B cell (primary cell): ENCODE data around the gene DLG2. TPM values are rescaled to one million over a fixed set of nuclear protein-coding genes. Genes with fewer than 3 reads are reported as not detected.

Experiments used
- ATAC-seq: fragments of 200-7000 bp; cut with Tn5 transposase; one replicate; pipeline ENCODE4 v1.10.0; 2021; ENCODE audit warnings: low read depth, mild to moderate bottlenecking, moderate number of reproducible peaks, moderate library complexity
- CTCF ChIA-PET: fragments of 350-600 bp; sonication (Branson Sonifier 250); formaldehyde crosslinking; loops from one replicate; lab custom pipeline; 2021; ENCODE audit warnings: antibody characterized with exemption, inconsistent platforms; lab: Charles Lee
- POLR2A ChIA-PET: fragments of 350-600 bp; sonication (Branson Sonifier 250); formaldehyde crosslinking; loops from one replicate; lab custom pipeline; 2021; ENCODE audit warnings: antibody characterized with exemption; lab: Charles Lee
- DNase-seq: peaks from one replicate; pipeline ENCODE4 v3.0.0; 2013
- H2AFZ ChIP-seq: 2 replicates; pipeline ENCODE4 v1.6.1; 2012; ENCODE audit warnings: mild to moderate bottlenecking, low read depth, low read length; ENCODE audit not compliant: insufficient read depth, poor library complexity, severe bottlenecking
- H3K27ac ChIP-seq, 2 donors: 1 replicate in 1 of 2; 2 replicates in 1 of 2; pipeline ENCODE4 v1.5.1; 2012 to 2013; ENCODE audit warnings: low read length in 2 of 2, mild to moderate bottlenecking in 2 of 2, moderate library complexity in 1 of 2
- H3K27me3 ChIP-seq, 4 experiments: fragments of 200-600 bp in 1 of 4; sonication (generic) in 1 of 4; replicated peaks in 1 of 4; 1 replicate in 2 of 4; 2 replicates in 2 of 4; pipeline versions ENCODE4 v1.6.1 to v1.7.0; 2013 to 2016; ENCODE audit warnings: low read length in 3 of 4, mild to moderate bottlenecking in 2 of 4, mixed read lengths in 1 of 4, moderate library complexity in 1 of 4; ENCODE audit not compliant: insufficient read depth in 4 of 4, control insufficient read depth in 3 of 4; ENCODE audit errors: control extremely low read depth in 1 of 4
- H3K36me3 ChIP-seq, 2 experiments: replicated peaks in 1 of 2; 1 replicate in 1 of 2; 2 replicates in 1 of 2; pipeline versions ENCODE4 v1.6.1 to v1.7.1; 2013; ENCODE audit warnings: low read length in 1 of 2; ENCODE audit not compliant: insufficient read depth in 2 of 2, control insufficient read depth in 1 of 2; ENCODE audit errors: control extremely low read depth in 1 of 2, extremely low read depth in 1 of 2
- H3K4me1 ChIP-seq, 2 donors: fragments of 200-600 bp in 1 of 2; sonication (generic) in 1 of 2; 1 replicate in 1 of 2; 2 replicates in 1 of 2; pipeline versions ENCODE4 v1.5.1 to v1.6.1; 2013 to 2017; ENCODE audit warnings: low read length in 2 of 2; ENCODE audit not compliant: control insufficient read depth in 2 of 2, insufficient read depth in 2 of 2
- H3K4me2 ChIP-seq: replicated peaks from 2 replicates; pipeline ENCODE3; 2012; ENCODE audit warnings: mild to moderate bottlenecking, low read depth, low read length; ENCODE audit not compliant: poor library complexity, severe bottlenecking
- H3K4me3 ChIP-seq, 5 experiments: fragments of 200-600 bp in 1 of 5; sonication (generic) in 1 of 5; 1 replicate in 3 of 5; 2 replicates in 2 of 5; pipeline versions ENCODE4 v1.5.1 to v1.7.0; 2011 to 2016; ENCODE audit warnings: low read length in 4 of 5, mild to moderate bottlenecking in 4 of 5, low read depth in 2 of 5, control low read depth in 1 of 5, moderate library complexity in 1 of 5; ENCODE audit not compliant: insufficient read depth in 1 of 5; ENCODE audit errors: control extremely low read depth in 1 of 5, extremely low read depth in 1 of 5
- H3K79me2 ChIP-seq: fragments of 200-600 bp; sonication (generic); one replicate; pipeline ENCODE4 v1.6.0; 2016; ENCODE audit warnings: low read length; ENCODE audit not compliant: control insufficient read depth, insufficient read depth
- H3K9ac ChIP-seq: fragments of 200-600 bp; sonication (generic); 2 replicates; pipeline ENCODE4 v1.6.1; 2017; ENCODE audit warnings: mild to moderate bottlenecking, low read length, moderate library complexity
- H3K9me3 ChIP-seq, 3 donors: one replicate each; pipeline versions ENCODE4 v1.6.1 to v1.7.1; 2013; ENCODE audit warnings: low read length in 2 of 3; ENCODE audit not compliant: control insufficient read depth in 2 of 3, insufficient read depth in 1 of 3; ENCODE audit errors: control extremely low read depth in 1 of 3
- H4K20me1 ChIP-seq: 2 replicates; pipeline ENCODE4 v1.6.0; 2012; ENCODE audit warnings: mild to moderate bottlenecking, low read length; ENCODE audit not compliant: insufficient read depth, control insufficient read depth, poor library complexity, severe bottlenecking
- H3K27ac Mint-ChIP-seq: one replicate; pipeline ENCODE4 v1.8.0; 2021; ENCODE audit warnings: mixed read lengths
- H3K27me3 Mint-ChIP-seq: one replicate; pipeline ENCODE4 v1.8.0; 2021; ENCODE audit warnings: mixed read lengths
- H3K4me1 Mint-ChIP-seq: one replicate; pipeline ENCODE4 v1.8.0; 2021; ENCODE audit warnings: mixed read lengths
- H3K4me3 Mint-ChIP-seq: one replicate; pipeline ENCODE4 v1.8.0; 2021; ENCODE audit warnings: mixed read lengths
- H3K9me3 Mint-ChIP-seq: one replicate; pipeline ENCODE4 v1.8.0; 2022; ENCODE audit warnings: mixed read lengths; ENCODE audit not compliant: insufficient read depth
- CTCF ChIP-seq: fragments of 200-600 bp; IDR thresholded peaks from one replicate; pipeline ENCODE4 v1.8.0; 2022; ENCODE audit warnings: antibody characterized with exemption, mild to moderate bottlenecking
- EZH2 ChIP-seq: IDR thresholded peaks from 2 replicates; pipeline ENCODE4 v1.6.1; 2012; ENCODE audit warnings: borderline replicate concordance, low read depth, mild to moderate bottlenecking, moderate library complexity, low read length; ENCODE audit not compliant: insufficient read depth, poor library complexity, severe bottlenecking
- WGBS: methylation state at CpG from one replicate; pipeline ENCODE4 v1.1.5; 2013; ENCODE audit warnings: missing lambda C conversion rate; ENCODE audit not compliant: insufficient coverage; 5-methylcytosine and 5-hydroxymethylcytosine counted together
- intact Hi-C: fragments of 100-400 bp; cut with micrococcal nuclease; formaldehyde crosslinking; loops from one replicate; pipeline ENCODE4 v1.10.0; 2022
- polyA plus RNA-seq: library from polyadenylated mRNA; depleted of rRNA; stranded (reverse); fragments of >200 nt; gene quantifications from 2 replicates; pipeline ENCODE4 v1.2.3, GENCODE V29; 2012
- total RNA-seq, 2 donors: library from RNA; stranded (reverse); fragments of 120-200 nt in 1 of 2; gene quantifications; 1 replicate in 1 of 2; 2 replicates in 1 of 2; pipeline versions ENCODE4 v1.2.3 to v1.2.4, GENCODE V29; 2013 to 2022

Gene DLG2
- total and polyA plus RNA-seq, 2 donors (not counting 1 experiment from before 2014, with no cell fraction given) = 0.54 to 5.4 TPM

DNA sequence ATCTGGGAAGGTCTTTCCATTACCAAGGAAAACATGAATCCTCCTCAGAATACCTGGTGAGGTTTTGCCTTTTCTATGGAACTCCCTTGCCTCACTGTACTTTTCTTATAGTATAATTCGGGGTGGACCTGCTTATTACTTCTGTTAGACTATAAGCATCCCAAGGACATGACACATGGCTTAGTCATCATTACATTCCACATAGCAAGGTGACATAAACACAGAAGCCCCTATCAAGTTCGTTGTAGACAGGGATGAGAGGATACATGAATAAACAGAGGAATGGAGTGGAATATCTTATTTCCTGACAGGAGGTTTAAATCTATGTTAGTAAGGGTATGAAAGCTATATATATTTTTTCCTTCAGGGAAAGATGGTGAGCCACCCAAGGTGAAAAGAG lies 1808.8 kb downstream of the DLG2 start:
- no peak for ATAC-seq
- no peak overlapping the region for H2AFZ ChIP-seq
- no peak overlapping the region for H3K4me3 ChIP-seq
- H3K4me2 ChIP-seq = no peak overlapping the region
- no peaks in the 10 kb centered on the region for H3K79me2 ChIP-seq
- WGBS = no CpG with 5 or more reads among the region's 2 CpGs
- intact Hi-C loops = no loop called here
- H3K27me3 ChIP-seq = no peaks in the 10 kb centered on the region
- H3K4me1 ChIP-seq = no peaks in the 10 kb centered on the region
- no peak for TF ChIP-seq EZH2
- H4K20me1 ChIP-seq = no peaks in the 10 kb centered on the region
- DNase-seq = no peak
- CTCF ChIA-PET = interaction anchor here (1.1 to 9.7 kb wide), 5 partner anchors 11 to 1100 kb away, joined by 3 to 117 read pairs (median 4); partner anchors contain the start of gene CCDC90B
- no peaks in the 10 kb centered on the region for H3K9me3 ChIP-seq
- H3K9ac ChIP-seq = no peak overlapping the region
- peaks cover 14% of the 10 kb centered on the region for H3K27me3 Mint-ChIP-seq
- no peaks in the 10 kb centered on the region for H3K4me1 Mint-ChIP-seq
- no peak overlapping the region for H3K27ac Mint-ChIP-seq
- POLR2A ChIA-PET = no interaction called here
- no peak overlapping the region for H3K27ac ChIP-seq
- H3K36me3 ChIP-seq = no peaks in the 10 kb centered on the region
- no peaks in the 10 kb centered on the region for H3K9me3 Mint-ChIP-seq
- no peak overlapping the region for H3K4me3 Mint-ChIP-seq

DNA sequence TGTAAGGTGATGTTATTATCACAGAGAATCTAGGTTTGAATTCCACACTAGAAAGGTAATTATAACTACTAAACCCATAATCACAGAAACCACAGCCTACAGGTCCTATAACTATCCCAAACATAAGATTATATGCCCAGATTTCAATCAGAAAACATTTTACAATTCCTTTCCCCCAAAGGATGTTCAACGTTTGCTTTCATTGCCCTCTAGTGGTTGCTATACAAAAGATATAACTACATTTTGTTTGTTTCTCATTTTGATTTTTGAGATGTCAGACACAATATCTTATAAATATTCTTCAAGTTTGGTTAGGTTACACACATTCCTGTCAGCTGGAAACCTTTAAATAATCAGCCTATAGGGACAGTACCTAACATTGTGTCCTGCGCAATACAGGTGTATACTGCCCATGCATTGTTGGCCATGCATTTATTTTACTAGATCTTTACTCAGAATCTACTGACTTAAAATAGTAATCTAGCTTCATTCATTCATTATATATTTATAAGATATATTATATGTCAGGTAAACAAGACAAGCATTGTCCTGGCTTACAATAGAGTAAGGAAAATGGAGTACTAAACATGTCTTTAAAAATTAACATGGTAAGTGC lies 1810.5 kb downstream of the DLG2 start:
- ATAC-seq = no peak
- Mint-ChIP-seq H3K27me3 (peaks cover 14% of the 10 kb centered on the region), H3K4me1 (no peaks in the 10 kb centered on the region), H3K4me3 (no peak overlapping the region), H3K27ac (no peak overlapping the region), H3K9me3 (no peaks in the 10 kb centered on the region)
- peak; percentile 22 for DNase-seq
- Histone ChIP-seq H3K9ac (no peak overlapping the region), H3K9me3 (no peaks in the 10 kb centered on the region), H3K36me3 (no peaks in the 10 kb centered on the region), H4K20me1 (no peaks in the 10 kb centered on the region), H3K27ac (no peak overlapping the region), H2AFZ (no peak overlapping the region), H3K4me3 (no peak overlapping the region), H3K27me3 (no peaks in the 10 kb centered on the region), H3K79me2 (no peaks in the 10 kb centered on the region), H3K4me1 (no peaks in the 10 kb centered on the region), H3K4me2 (no peak overlapping the region)
- ChIA-PET POLR2A (no interaction called here), CTCF (interaction anchor here (0.7 to 9.7 kb wide), 14 partner anchors 8 to 1103 kb away, joined by 3 to 117 read pairs (median 4); no protein-coding TSS in a partner anchor)
- TF ChIP-seq CTCF (peak; percentile 78), EZH2 (no peak)
- no CpG with 5 or more reads among the region's 2 CpGs for WGBS
- intact Hi-C loops = loop anchor here (1.0 kb wide), 1 partner anchor 524 kb away; no protein-coding TSS in a partner anchor
